Endometrial microvascular endothelial cells (primary cell): Measurements from ENCODE around the gene APLP2. TPM values are rescaled to one million over a fixed set of nuclear protein-coding genes. Genes with fewer than 3 reads are reported as not detected.
"Not testable (repeated sequence)": the region's sequence is repeated elsewhere in the genome, so short reads cannot be mapped to it uniquely, and the experiment has no call there.

Experiments used
- in situ Hi-C: cut with HindIII; loops from 2 replicates; pipeline ENCODE4 v1.10.0; 2017; ENCODE audit warnings: low sequenced_read_pairs, low pct_unique_long_range_greater_than_20kb; ENCODE audit errors: inconsistent ontology term
- total RNA-seq: library from RNA; depleted of rRNA; stranded (reverse); fragments of >200 nt; gene quantifications from one replicate; pipeline ENCODE4 v1.2.3, GENCODE V29; 2015; ENCODE audit errors: inconsistent ontology term

APLP2 gene
- total RNA-seq, result 580 TPM

- in situ Hi-C loops, result no loop called here
These were observed at the start of gene APLP2 for GRCh38 chr11:130069659-130070108. Gene APLP2 (plus strand): TSS chr11:130069894. CDS start chr11:130069978, 84 bp downstream.

- in situ Hi-C loops, result no loop called here
These were observed 49.4 kb upstream of the APLP2 start for GRCh38 chr11:130020323-130020722.

DNA sequence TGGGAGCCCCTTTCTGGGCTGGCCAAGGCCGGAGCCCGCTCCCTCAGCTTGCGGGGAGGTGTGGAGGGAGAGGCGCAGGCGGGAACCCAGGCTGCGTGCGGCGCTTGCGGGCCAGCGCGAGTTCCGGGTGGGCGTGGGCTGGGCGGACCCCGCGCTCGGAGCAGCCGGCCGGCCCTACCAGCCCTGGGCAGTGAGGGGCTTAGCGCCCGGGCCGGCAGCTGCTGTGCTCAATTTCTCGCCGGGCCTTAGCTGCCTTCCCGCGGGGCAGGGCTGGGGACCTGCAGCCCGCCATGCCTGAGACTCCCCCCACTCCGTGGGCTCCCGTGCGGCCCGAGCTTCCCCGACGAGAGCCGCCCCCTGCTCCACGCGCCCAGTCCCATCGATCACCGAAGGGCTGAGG lies 48.1 kb upstream of the APLP2 start:
- in situ Hi-C loops, result not testable (repeated sequence)

GRCh38 chr11:130022799-130023198 lies 46.9 kb upstream of the APLP2 start:
- in situ Hi-C loops, result no loop called here

GRCh38 chr11:130023204-130023603 lies 46.5 kb upstream of the APLP2 start:
- in situ Hi-C loops, result no loop called here

DNA sequence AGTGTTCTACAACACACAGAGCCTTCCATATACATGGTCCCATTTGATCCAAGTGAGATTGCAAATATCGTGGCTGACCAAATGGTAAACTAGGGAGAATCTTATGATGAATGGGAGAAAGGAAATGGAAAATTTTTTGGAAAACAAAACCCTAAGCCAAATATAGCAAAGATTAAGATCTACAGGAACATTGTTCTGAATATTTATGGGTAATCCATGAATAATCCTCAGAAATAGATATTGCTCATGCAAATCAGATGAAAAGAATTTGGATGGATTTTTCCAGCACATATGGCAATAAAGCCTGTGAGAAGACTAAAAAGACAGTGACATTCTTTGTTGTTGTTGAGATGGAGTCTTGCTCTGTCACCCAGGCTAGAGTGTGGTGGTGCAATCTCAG lies 45.3 kb upstream of the APLP2 start:
- in situ Hi-C loops, result no loop called here

DNA sequence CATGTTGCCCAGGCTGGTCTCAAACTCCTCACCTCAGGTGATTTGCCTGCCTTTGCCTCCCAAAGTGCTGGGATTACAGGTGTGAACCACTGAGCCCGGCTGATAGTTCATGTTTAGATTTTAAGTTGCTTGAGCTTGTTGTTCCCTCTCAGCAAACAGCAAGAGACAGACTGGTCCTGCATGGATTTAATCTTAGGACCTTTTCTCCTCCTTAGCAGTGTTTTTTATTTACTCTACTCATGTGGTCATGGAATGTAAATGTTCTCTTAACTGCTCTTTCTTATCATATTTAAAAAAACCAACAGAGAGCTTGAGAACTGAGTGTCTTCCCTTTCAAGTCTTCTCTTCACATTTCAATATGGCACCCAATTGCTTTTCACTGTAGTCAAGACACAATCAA lies 44.3 kb upstream of the APLP2 start:
- in situ Hi-C loops, result no loop called here

DNA sequence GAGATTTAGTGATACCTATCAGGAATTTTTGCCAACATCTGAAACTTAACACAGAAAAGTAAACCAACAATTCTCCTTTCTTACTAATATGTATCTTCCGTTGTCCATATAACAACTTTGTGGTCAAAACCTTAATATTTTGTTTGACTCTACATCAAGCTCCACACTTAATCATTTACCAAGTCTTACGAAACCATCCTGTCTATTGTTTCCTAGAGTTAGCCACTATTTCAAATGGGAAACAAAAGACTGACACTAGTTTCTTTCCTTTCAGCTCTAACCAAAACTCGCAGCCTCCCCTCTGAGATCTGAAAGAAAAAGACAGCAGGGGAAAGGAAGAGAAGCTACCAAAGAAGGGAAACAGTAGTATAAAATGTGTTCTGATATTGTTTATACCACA lies 40.6 kb upstream of the APLP2 start:
- in situ Hi-C loops, result no loop called here

DNA sequence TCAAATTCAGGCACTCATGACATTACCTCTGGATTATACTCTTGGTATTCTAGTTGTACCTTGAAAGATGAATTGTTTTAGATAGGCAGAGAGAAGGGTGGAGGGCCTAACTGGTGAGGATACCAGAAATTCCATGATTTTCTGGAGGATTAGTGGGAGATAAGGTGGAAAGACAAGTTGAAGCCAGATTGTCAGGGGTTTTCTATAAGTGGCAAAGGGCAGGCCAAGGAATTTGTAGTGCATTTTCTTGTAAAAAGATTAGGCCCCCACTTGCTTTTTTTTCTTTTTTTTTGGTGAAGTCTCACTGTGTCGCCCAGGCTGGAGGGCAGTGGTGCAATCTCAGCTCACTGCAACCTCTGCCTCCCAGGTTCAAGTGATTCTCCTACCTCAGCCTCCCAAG lies 38.6 kb upstream of the APLP2 start:
- in situ Hi-C loops, result no loop called here

GRCh38 chr11:130031945-130032344 lies 37.7 kb upstream of the APLP2 start:
- in situ Hi-C loops, result no loop called here

DNA sequence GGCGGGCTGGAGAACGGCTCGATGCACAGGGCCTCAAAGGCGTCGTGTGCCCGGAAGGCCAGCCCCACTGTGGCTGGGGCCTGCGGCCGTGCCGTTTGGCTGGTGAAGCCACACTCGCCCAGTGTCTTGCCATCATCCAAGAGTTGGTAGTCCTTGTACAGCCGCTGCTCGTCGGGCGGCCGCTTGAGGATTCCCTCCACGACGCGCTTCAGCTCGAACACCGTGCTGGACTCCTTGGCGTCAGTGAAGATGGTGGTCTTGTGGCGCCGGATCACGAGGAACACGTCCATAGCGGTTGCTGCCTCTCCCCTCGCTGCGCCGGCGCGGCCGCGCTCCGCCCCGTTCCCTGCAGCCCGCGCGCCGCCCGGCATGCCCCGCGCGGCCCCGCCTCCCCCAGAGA lies 36.8 kb upstream of the APLP2 start:
- in situ Hi-C loops, result no loop called here

DNA sequence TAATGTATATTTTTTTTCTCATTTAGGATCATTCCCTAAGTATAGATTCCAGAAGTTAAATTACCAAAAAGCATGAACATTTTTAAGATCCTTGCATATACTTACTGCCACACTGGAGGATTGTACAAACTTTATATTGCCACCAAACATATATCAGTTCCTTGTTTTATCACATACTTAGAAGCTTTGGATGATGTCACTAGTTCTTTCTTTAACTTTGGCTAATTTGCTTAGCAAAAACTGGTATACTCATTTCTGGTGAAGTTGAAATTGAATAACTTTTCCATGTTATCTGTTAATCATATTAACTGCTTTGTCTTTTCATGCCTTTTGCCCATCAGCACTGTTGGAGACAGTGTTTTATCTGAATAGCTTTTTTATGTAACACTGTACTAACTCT lies 35.5 kb upstream of the APLP2 start:
- in situ Hi-C loops, result no loop called here

DNA sequence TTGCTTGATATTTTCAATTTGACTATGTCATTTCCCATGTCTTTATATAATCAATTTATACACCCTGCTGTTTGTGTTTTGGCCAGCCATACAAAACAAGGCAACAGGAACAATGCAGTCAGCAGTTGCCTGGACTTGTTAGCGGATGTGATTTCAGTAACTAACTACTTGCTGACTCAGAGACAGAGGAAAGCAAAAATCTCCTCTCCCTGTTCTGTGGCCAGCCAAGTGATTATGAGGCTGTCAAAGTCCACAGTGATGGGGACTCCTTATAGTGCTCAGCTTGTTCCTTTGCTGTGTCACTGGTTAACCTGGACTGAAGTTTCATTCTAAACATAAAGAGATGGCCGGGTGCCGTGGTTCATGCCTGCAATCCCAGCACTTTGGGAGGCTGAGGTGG lies 32.6 kb upstream of the APLP2 start:
- in situ Hi-C loops, result no loop called here

- in situ Hi-C loops, result no loop called here
These were observed 31.7 kb upstream of the APLP2 start for GRCh38 chr11:130037881-130038585.

DNA sequence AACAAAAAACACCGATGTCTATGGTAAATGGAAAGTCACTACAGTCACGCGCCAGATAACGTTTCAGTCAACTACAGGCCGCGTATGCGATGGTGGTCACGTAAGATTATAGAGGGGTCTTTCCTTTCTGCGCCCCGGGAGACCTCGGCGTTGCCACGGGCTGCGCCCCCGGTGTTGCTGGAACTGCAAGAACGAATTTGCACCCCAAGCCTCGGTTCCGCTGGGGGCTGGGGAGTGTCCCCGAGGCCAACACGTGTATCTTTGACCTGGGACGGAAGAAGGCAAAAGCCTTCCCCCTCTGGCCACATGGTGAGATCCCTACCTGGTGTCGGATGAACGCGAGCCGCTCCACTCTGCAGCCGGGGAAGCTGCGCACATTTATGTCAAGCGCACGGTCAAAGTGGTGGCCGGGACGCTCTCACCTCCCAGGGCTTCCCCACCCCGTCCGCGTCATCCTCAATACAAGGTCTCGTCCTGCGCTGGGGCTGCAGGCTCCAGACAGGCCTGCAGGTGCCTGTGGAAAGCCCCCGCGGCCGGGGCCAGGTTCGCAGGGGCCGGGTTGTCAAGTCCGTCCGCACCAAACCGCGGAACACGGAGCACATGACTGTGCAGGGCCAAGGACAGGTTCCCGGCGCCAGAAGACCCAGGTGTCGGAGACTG lies 29.3 kb upstream of the APLP2 start:
- in situ Hi-C loops, result no loop called here

GRCh38 chr11:130042093-130042591 lies 27.6 kb upstream of the APLP2 start:
- in situ Hi-C loops, result no loop called here

DNA sequence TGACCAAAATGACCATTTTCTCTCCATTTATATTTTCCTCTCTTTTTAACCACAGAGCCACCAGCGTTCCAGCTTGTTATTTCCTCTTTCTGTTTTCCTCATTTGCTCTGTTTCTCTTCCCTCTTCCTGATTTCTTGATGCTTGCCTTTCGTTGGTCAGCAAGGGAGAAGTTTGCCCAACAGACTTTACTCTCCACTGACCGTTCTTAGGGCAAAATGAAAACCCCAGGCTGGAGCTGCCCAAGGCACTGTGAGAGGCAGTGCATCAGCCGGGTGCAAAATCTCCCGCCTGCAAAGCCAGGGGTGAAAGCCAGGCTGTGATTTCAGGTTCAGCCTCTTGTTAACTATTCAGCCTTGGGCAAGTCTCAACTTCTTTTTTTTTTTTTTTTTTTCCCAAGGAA lies 26.1 kb upstream of the APLP2 start:
- in situ Hi-C loops, result no loop called here

DNA sequence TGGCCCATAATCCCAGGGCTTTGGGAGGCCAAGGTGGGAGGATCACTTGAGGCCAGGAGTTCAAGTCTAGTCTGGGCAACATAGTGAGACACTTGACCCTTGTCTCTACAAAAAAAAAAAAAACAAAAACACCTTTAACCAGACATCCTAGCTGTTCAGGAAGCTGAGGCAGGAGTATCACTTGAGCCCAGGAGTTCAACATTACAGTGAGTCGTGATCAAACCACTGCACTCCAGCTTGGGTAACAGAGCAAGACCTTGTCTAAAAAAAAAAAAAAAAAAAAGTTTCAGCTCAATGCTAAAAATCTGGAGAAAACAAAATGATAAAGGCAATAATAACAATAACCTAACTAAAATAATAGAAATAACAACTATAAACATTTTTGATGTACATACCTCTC lies 22.6 kb upstream of the APLP2 start:
- in situ Hi-C loops, result no loop called here

- in situ Hi-C loops, result no loop called here
These were observed 20.3 kb upstream of the APLP2 start for GRCh38 chr11:130049328-130049771.

- in situ Hi-C loops, result no loop called here
These were observed 19.4 kb upstream of the APLP2 start for GRCh38 chr11:130050257-130050656.
